GM11168 (cell line): ENCODE results near the gene GLT1D1.

Experiments
- in situ Hi-C: fragments of 300-500 bp; cut with MboI; formaldehyde crosslinking; loops from one replicate; pipeline ENCODE4 v1.12.0; 2022; ENCODE audit warnings: low sequenced_read_pairs; ENCODE audit not compliant: unreplicated experiment

Gene GLT1D1

GRCh38 chr12:128983371-128983770 lies 130.1 kb downstream of the GLT1D1 start:
- in situ Hi-C loops, result no loop called here

- in situ Hi-C loops, result no loop called here
These were observed 133.7 kb downstream of the GLT1D1 start for GRCh38 chr12:128986957-128987356.

- in situ Hi-C loops, result no loop called here
These were observed 136.0 kb downstream of the GLT1D1 start for GRCh38 chr12:128989287-128989686.

- in situ Hi-C loops, result no loop called here
These were observed 138.4 kb downstream of the GLT1D1 start for GRCh38 chr12:128991716-128992115.

- in situ Hi-C loops, result no loop called here
These were observed 138.8 kb downstream of the GLT1D1 start for GRCh38 chr12:128992116-128992515.

- in situ Hi-C loops, result no loop called here
These were observed 139.3 kb downstream of the GLT1D1 start for GRCh38 chr12:128992550-128992949.

GRCh38 chr12:128994856-128995255 lies 141.6 kb downstream of the GLT1D1 start:
- in situ Hi-C loops, result no loop called here

- in situ Hi-C loops, result no loop called here
These were observed 142.3 kb downstream of the GLT1D1 start for GRCh38 chr12:128995619-128996018.

- in situ Hi-C loops, result no loop called here
These were observed 148.5 kb downstream of the GLT1D1 start for GRCh38 chr12:129001826-129002225.

GRCh38 chr12:129002427-129002826 lies 149.1 kb downstream of the GLT1D1 start:
- in situ Hi-C loops, result no loop called here

- in situ Hi-C loops, result no loop called here
These were observed 152.1 kb downstream of the GLT1D1 start for GRCh38 chr12:129005416-129005815.

- in situ Hi-C loops, result no loop called here
These were observed 152.6 kb downstream of the GLT1D1 start for GRCh38 chr12:129005829-129006228.

- in situ Hi-C loops, result no loop called here
These were observed 156.8 kb downstream of the GLT1D1 start for GRCh38 chr12:129009833-129010622.

GRCh38 chr12:129016159-129016558 lies 162.9 kb downstream of the GLT1D1 start:
- in situ Hi-C loops, result no loop called here

- in situ Hi-C loops, result no loop called here
These were observed 171.8 kb downstream of the GLT1D1 start for GRCh38 chr12:129025055-129025454.

- in situ Hi-C loops, result no loop called here
These were observed 175.6 kb downstream of the GLT1D1 start for GRCh38 chr12:129028844-129029243.
